WTC11 (cell line): ENCODE measurements around the gene CPSF7. TPM values are rescaled to one million over a fixed set of nuclear protein-coding genes. Genes with fewer than 3 reads are reported as not detected.

Source experiments
- ATAC-seq: fragments of 200-7000 bp; cut with Tn5 transposase; 2 replicates; pipeline ENCODE4 v1.10.0; 2021; ENCODE audit warnings: mild to moderate bottlenecking, moderate library complexity
- CTCF ChIA-PET: fragments of 300-600 bp; sonication (Branson Sonifier 250); formaldehyde crosslinking; loops from one replicate; lab custom pipeline; 2021; ENCODE audit warnings: antibody characterized with exemption; lab: Charles Lee
- POLR2A ChIA-PET: fragments of 350-600 bp; sonication (Branson Sonifier 250); formaldehyde crosslinking; loops from one replicate; lab custom pipeline; 2021; ENCODE audit warnings: antibody characterized with exemption; lab: Charles Lee
- DNase-seq: peaks from one replicate; pipeline ENCODE4 v3.0.0; 2021; ENCODE audit warnings: low spot score
- H3K27ac Mint-ChIP-seq: 2 replicates; pipeline ENCODE4 v1.8.0; 2021; ENCODE audit warnings: mixed read lengths
- H3K27me3 Mint-ChIP-seq: 2 replicates; pipeline ENCODE4 v1.8.0; 2021; ENCODE audit warnings: low read depth, mild to moderate bottlenecking, moderate library complexity, mixed read lengths
- H3K36me3 Mint-ChIP-seq: 2 replicates; pipeline ENCODE4 v1.8.0; 2021; ENCODE audit warnings: mixed read lengths
- H3K4me1 Mint-ChIP-seq: 2 replicates; pipeline ENCODE4 v1.8.0; 2022; ENCODE audit warnings: mixed read lengths
- H3K4me3 Mint-ChIP-seq: 2 replicates; pipeline ENCODE4 v1.8.0; 2021; ENCODE audit warnings: mild to moderate bottlenecking, moderate library complexity, mixed read lengths
- H3K9me3 Mint-ChIP-seq: 2 replicates; pipeline ENCODE4 v1.8.0; 2021; ENCODE audit warnings: mixed read lengths
- CBFB ChIP-seq: sonication (generic); formaldehyde crosslinking; IDR thresholded peaks from 2 replicates; pipeline ENCODE4 v1.8.1; 2022; ENCODE audit warnings: mild to moderate bottlenecking, low read depth, missing genetic modification reagents
- ETV6 ChIP-seq: sonication (generic); formaldehyde crosslinking; IDR thresholded peaks from 2 replicates; pipeline ENCODE4 v1.8.1; 2022; ENCODE audit warnings: mild to moderate bottlenecking, missing genetic modification reagents
- GABPB1 ChIP-seq: sonication (generic); formaldehyde crosslinking; IDR thresholded peaks from 2 replicates; pipeline ENCODE4 v1.8.1; 2023; ENCODE audit warnings: mild to moderate bottlenecking, missing genetic modification reagents
- HMGA2 ChIP-seq: fragments of 250-450 bp; sonication (Bioruptor Pico); IDR thresholded peaks from 2 replicates; pipeline ENCODE4 v1.4.0; 2021; ENCODE audit warnings: mild to moderate bottlenecking, moderate library complexity
- IRF1 ChIP-seq: sonication (generic); formaldehyde crosslinking; IDR thresholded peaks from 2 replicates; pipeline ENCODE4 v1.8.0; 2023; ENCODE audit warnings: missing genetic modification reagents
- IRF2 ChIP-seq: sonication (generic); formaldehyde crosslinking; IDR thresholded peaks from 2 replicates; pipeline ENCODE4 v1.8.0; 2022; ENCODE audit warnings: low read depth, missing genetic modification reagents, borderline replicate concordance
- MXD4 ChIP-seq: fragments of 250-450 bp; sonication (Bioruptor Pico); IDR thresholded peaks from 2 replicates; pipeline ENCODE4 v1.8.0; 2021; ENCODE audit warnings: mild to moderate bottlenecking, moderate library complexity, borderline replicate concordance
- NR1H2 ChIP-seq: sonication (generic); formaldehyde crosslinking; IDR thresholded peaks from 2 replicates; pipeline ENCODE4 v1.9.0; 2021; ENCODE audit warnings: mild to moderate bottlenecking, moderate library complexity, missing genetic modification reagents
- PRRX2 ChIP-seq: fragments of 250-450 bp; sonication (Bioruptor Pico); IDR thresholded peaks from 2 replicates; pipeline ENCODE4 v1.8.0; 2021; ENCODE audit warnings: mild to moderate bottlenecking
- SMAD3 ChIP-seq: sonication (generic); formaldehyde crosslinking; IDR thresholded peaks from 2 replicates; pipeline ENCODE4 v1.8.0; 2022; ENCODE audit warnings: missing genetic modification reagents, mild to moderate bottlenecking, borderline replicate concordance
- SP1 ChIP-seq: sonication (generic); formaldehyde crosslinking; conservative IDR thresholded peaks from 2 replicates; pipeline ENCODE4 v1.8.1; 2022; ENCODE audit warnings: missing genetic modification reagents
- TEAD1 ChIP-seq: sonication (generic); formaldehyde crosslinking; IDR thresholded peaks from 2 replicates; pipeline ENCODE4 v1.8.0; 2022; ENCODE audit warnings: mild to moderate bottlenecking, missing genetic modification reagents
- TEAD4 ChIP-seq: sonication (generic); formaldehyde crosslinking; IDR thresholded peaks from 2 replicates; pipeline ENCODE4 v1.8.0; 2022; ENCODE audit warnings: mild to moderate bottlenecking, missing genetic modification reagents
- TP53 ChIP-seq: sonication (generic); formaldehyde crosslinking; IDR thresholded peaks from 2 replicates; pipeline ENCODE4 v1.8.1; 2023; ENCODE audit warnings: mild to moderate bottlenecking, missing genetic modification reagents
- USF1 ChIP-seq: sonication (generic); formaldehyde crosslinking; IDR thresholded peaks from 2 replicates; pipeline ENCODE4 v1.8.0; 2022; ENCODE audit warnings: mild to moderate bottlenecking, missing genetic modification reagents
- ZBTB43 ChIP-seq: sonication (generic); formaldehyde crosslinking; IDR thresholded peaks from 2 replicates; pipeline ENCODE4 v1.8.1; 2023; ENCODE audit warnings: mild to moderate bottlenecking, missing genetic modification reagents
- ZNF138 ChIP-seq: sonication (generic); formaldehyde crosslinking; conservative IDR thresholded peaks from 2 replicates; pipeline ENCODE4 v1.8.1; 2022; ENCODE audit warnings: mild to moderate bottlenecking, moderate library complexity, missing genetic modification reagents
- ZNF219 ChIP-seq: sonication (generic); formaldehyde crosslinking; IDR thresholded peaks from 2 replicates; pipeline ENCODE4 v1.8.0; 2023; ENCODE audit warnings: missing genetic modification reagents, mild to moderate bottlenecking, borderline replicate concordance
- ZNF263 ChIP-seq: sonication (generic); formaldehyde crosslinking; IDR thresholded peaks from 2 replicates; pipeline ENCODE4 v1.8.1; 2022; ENCODE audit warnings: low read depth, mild to moderate bottlenecking, moderate library complexity, missing genetic modification reagents
- ZNF416 ChIP-seq: fragments of 250-450 bp; sonication (Bioruptor Pico); IDR thresholded peaks from 2 replicates; pipeline ENCODE4 v1.9.0; 2021; ENCODE audit warnings: mild to moderate bottlenecking, inconsistent platforms
- total RNA-seq: library from RNA; stranded (reverse); gene quantifications from 3 replicates; pipeline ENCODE4 v1.2.3, GENCODE V29; 2021
- TF ChIP-seq, protein P1 (sequence below): sonication (generic); formaldehyde crosslinking; IDR thresholded peaks from 2 replicates; pipeline ENCODE4 v1.8.1; 2023; ENCODE audit warnings: mild to moderate bottlenecking, moderate library complexity, missing genetic modification reagents
- TF ChIP-seq, protein P2 (sequence below): fragments of 200-600 bp; IDR thresholded peaks from 2 replicates; pipeline ENCODE4 v1.8.0; 2022; ENCODE audit warnings: antibody characterized with exemption
- TF ChIP-seq, protein P3 (sequence below): sonication (generic); formaldehyde crosslinking; IDR thresholded peaks from 2 replicates; pipeline ENCODE4 v1.8.0; 2022; ENCODE audit warnings: mild to moderate bottlenecking, missing genetic modification reagents
- TF ChIP-seq, protein P4 (sequence below): fragments of 250-450 bp; sonication (Bioruptor Pico); IDR thresholded peaks from 2 replicates; pipeline ENCODE4 v1.9.0; 2021; ENCODE audit warnings: moderate library complexity, mild to moderate bottlenecking, inconsistent platforms, borderline replicate concordance

The CPSF7 gene
- total RNA-seq, 1 experiment from 2014 or later, result 88.3 TPM

GRCh38 chr11:61415381-61415780 lies 14.4 kb downstream of the CPSF7 start:
- ChIA-PET POLR2A (no interaction called here), CTCF (interaction anchor here (1.4 kb wide), 1 partner anchor 31 kb away, joined by 3 read pairs; no protein-coding TSS in a partner anchor)
- Mint-ChIP-seq H3K4me1 (no peaks in the 10 kb centered on the region), H3K4me3 (no peak overlapping the region), H3K36me3 (peaks cover 89% of the 10 kb centered on the region), H3K27me3 (no peaks in the 10 kb centered on the region), H3K27ac (no peak overlapping the region), H3K9me3 (no peaks in the 10 kb centered on the region)
- DNase-seq, result no peak
- no peak for ATAC-seq
- TF ChIP-seq HMGA2 (CRISPR knock-in tag) (no peak), SP1 (CRISPR knock-in tag) (no peak), ZNF263 (CRISPR knock-in tag) (no peak), IRF2 (CRISPR knock-in tag) (no peak), TP53 (no peak), ZNF219 (CRISPR knock-in tag) (no peak), ZNF138 (CRISPR knock-in tag) (no peak), TEAD1 (CRISPR knock-in tag) (no peak), CBFB (CRISPR knock-in tag) (no peak)

GRCh38 chr11:61414547-61414946 lies 15.2 kb downstream of the CPSF7 start:
- DNase-seq (no peak), ATAC-seq (no peak)
- H3K4me1 Mint-ChIP-seq, result no peaks in the 10 kb centered on the region
- TF ChIP-seq MXD4 (CRISPR knock-in tag) (no peak), NR1H2 (CRISPR knock-in tag) (no peak), IRF1 (CRISPR knock-in tag) (no peak), PRRX2 (no peak), ETV6 (CRISPR knock-in tag) (no peak), GABPB1 (CRISPR knock-in tag) (no peak), TEAD4 (CRISPR knock-in tag) (no peak), USF1 (CRISPR knock-in tag) (no peak), HMGA2 (CRISPR knock-in tag) (no peak), SMAD3 (CRISPR knock-in tag) (no peak), TP53 (no peak), ZBTB43 (CRISPR knock-in tag) (no peak), IRF2 (CRISPR knock-in tag) (no peak), ZNF416 (CRISPR knock-in tag) (no peak)
- TF ChIP-seq, protein P1, sequence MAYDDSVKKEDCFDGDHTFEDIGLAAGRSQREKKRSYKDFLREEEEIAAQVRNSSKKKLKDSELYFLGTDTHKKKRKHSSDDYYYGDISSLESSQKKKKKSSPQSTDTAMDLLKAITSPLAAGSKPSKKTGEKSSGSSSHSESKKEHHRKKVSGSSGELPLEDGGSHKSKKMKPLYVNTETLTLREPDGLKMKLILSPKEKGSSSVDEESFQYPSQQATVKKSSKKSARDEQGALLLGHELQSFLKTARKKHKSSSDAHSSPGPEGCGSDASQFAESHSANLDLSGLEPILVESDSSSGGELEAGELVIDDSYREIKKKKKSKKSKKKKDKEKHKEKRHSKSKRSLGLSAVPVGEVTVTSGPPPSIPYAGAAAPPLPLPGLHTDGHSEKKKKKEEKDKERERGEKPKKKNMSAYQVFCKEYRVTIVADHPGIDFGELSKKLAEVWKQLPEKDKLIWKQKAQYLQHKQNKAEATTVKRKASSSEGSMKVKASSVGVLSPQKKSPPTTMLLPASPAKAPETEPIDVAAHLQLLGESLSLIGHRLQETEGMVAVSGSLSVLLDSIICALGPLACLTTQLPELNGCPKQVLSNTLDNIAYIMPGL (CRISPR knock-in tag), result no peak
- TF ChIP-seq, protein P2, sequence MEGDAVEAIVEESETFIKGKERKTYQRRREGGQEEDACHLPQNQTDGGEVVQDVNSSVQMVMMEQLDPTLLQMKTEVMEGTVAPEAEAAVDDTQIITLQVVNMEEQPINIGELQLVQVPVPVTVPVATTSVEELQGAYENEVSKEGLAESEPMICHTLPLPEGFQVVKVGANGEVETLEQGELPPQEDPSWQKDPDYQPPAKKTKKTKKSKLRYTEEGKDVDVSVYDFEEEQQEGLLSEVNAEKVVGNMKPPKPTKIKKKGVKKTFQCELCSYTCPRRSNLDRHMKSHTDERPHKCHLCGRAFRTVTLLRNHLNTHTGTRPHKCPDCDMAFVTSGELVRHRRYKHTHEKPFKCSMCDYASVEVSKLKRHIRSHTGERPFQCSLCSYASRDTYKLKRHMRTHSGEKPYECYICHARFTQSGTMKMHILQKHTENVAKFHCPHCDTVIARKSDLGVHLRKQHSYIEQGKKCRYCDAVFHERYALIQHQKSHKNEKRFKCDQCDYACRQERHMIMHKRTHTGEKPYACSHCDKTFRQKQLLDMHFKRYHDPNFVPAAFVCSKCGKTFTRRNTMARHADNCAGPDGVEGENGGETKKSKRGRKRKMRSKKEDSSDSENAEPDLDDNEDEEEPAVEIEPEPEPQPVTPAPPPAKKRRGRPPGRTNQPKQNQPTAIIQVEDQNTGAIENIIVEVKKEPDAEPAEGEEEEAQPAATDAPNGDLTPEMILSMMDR, result no peak
- TF ChIP-seq, protein P3, sequence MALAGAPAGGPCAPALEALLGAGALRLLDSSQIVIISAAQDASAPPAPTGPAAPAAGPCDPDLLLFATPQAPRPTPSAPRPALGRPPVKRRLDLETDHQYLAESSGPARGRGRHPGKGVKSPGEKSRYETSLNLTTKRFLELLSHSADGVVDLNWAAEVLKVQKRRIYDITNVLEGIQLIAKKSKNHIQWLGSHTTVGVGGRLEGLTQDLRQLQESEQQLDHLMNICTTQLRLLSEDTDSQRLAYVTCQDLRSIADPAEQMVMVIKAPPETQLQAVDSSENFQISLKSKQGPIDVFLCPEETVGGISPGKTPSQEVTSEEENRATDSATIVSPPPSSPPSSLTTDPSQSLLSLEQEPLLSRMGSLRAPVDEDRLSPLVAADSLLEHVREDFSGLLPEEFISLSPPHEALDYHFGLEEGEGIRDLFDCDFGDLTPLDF (CRISPR knock-in tag), result no peak
- TF ChIP-seq, protein P4, sequence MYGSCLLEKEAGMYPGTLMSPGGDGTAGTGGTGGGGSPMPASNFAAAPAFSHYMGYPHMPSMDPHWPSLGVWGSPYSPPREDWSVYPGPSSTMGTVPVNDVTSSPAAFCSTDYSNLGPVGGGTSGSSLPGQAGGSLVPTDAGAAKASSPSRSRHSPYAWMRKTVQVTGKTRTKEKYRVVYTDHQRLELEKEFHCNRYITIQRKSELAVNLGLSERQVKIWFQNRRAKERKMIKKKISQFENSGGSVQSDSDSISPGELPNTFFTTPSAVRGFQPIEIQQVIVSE (CRISPR knock-in tag), result no peak
- no peaks in the 10 kb centered on the region for H3K27me3 Mint-ChIP-seq
- H3K27ac Mint-ChIP-seq, result no peak overlapping the region
- no peak overlapping the region for H3K4me3 Mint-ChIP-seq
- ChIA-PET POLR2A (no interaction called here), CTCF (interaction anchor here (0.7 to 1.4 kb wide), 2 partner anchors 16 to 32 kb away, joined by 3 read pairs; no protein-coding TSS in a partner anchor)
- H3K9me3 Mint-ChIP-seq, result no peaks in the 10 kb centered on the region
- peaks cover 86% of the 10 kb centered on the region for H3K36me3 Mint-ChIP-seq
